A549 (cell line): Measurements from ENCODE around the gene LRP1.

Source experiments
- KDM5A ChIP-seq: fragments of 200-600 bp; sonication (generic); IDR thresholded peaks from 2 replicates; pipeline ENCODE4 v1.6.1; 2016; ENCODE audit warnings: antibody characterized with exemption, mild to moderate bottlenecking
- MYC ChIP-seq: IDR thresholded peaks from 2 replicates; pipeline ENCODE4 v1.6.1; 2012; ENCODE audit warnings: mild to moderate bottlenecking, inconsistent platforms, low read length, improper control_type of control experiment, borderline replicate concordance
- POLR2AphosphoS2 ChIP-seq: conservative IDR thresholded peaks from 2 replicates; pipeline ENCODE4 v1.6.1; 2012; ENCODE audit warnings: low read length, improper control_type of control experiment, inconsistent platforms
- REST ChIP-seq: fragments of 200-600 bp; sonication (generic); IDR thresholded peaks from 2 replicates; pipeline ENCODE4 v1.6.1; 2016; ENCODE audit warnings: antibody characterized with exemption, mild to moderate bottlenecking, moderate library complexity
- RNF2 ChIP-seq: fragments of 200-600 bp; sonication (generic); IDR thresholded peaks from 2 replicates; pipeline ENCODE4 v1.6.1; 2016; ENCODE audit warnings: low read depth, mild to moderate bottlenecking, antibody characterized with exemption, moderate library complexity, borderline replicate concordance

GRCh38 chr12:57104292-57104910 lies 23.9 kb upstream of the LRP1 start:
- no peak for TF ChIP-seq POLR2AphosphoS2
- no peak for TF ChIP-seq KDM5A
- TF ChIP-seq REST = no peak
- TF ChIP-seq MYC = no peak
- TF ChIP-seq RNF2 = no peak
